ENCODE data around the gene PCSK4.
A peak's percentile ranks its signal among the peaks of the same experiment; 100 is the strongest.

PCSK4 gene

GRCh38 chr19:1470055-1470304 lies 20.2 kb downstream of the PCSK4 start:
- no peak for DNase-seq

GRCh38 chr19:1469255-1470054 lies 20.7 kb downstream of the PCSK4 start:
- DNase-seq: peak; percentile 39

- DNase-seq: peak; percentile 39
These were observed 21.3 kb downstream of the PCSK4 start for GRCh38 chr19:1468821-1469254.

- DNase-seq: no peak
These were observed 21.8 kb downstream of the PCSK4 start for GRCh38 chr19:1468274-1468820.

GRCh38 chr19:1467490-1468273 lies 22.5 kb downstream of the PCSK4 start:
- no peak for DNase-seq

- no peak for DNase-seq
These were observed 23.0 kb downstream of the PCSK4 start for GRCh38 chr19:1467215-1467489.

GRCh38 chr19:1466461-1467214 lies 23.5 kb downstream of the PCSK4 start:
- DNase-seq: no peak

- no peak for DNase-seq
These were observed 24.1 kb downstream of the PCSK4 start for GRCh38 chr19:1466018-1466460.

- DNase-seq: peak; percentile 45
These were observed 24.7 kb downstream of the PCSK4 start for GRCh38 chr19:1465191-1466016.

GRCh38 chr19:1461862-1462261 lies 28.3 kb downstream of the PCSK4 start:
- no peak for DNase-seq

GRCh38 chr19:1460033-1460995 lies 29.8 kb downstream of the PCSK4 start:
- DNase-seq: no peak

- DNase-seq: no peak
These were observed 30.7 kb downstream of the PCSK4 start for GRCh38 chr19:1459479-1459878.

- no peak for DNase-seq
These were observed 32.3 kb downstream of the PCSK4 start for GRCh38 chr19:1457892-1458291.

GRCh38 chr19:1457031-1457739 lies 33.0 kb downstream of the PCSK4 start:
- DNase-seq: no peak

- no peak for DNase-seq
These were observed 33.8 kb downstream of the PCSK4 start for GRCh38 chr19:1456121-1456900.

- DNase-seq: peak; percentile 43
These were observed 34.6 kb downstream of the PCSK4 start for GRCh38 chr19:1455336-1456120.

GRCh38 chr19:1455002-1455335 lies 35.2 kb downstream of the PCSK4 start:
- no peak for DNase-seq

GRCh38 chr19:1453525-1454364 lies 36.4 kb downstream of the PCSK4 start:
- no peak for DNase-seq

Measured in fibroblast of skin of back (primary cell).